ENCODE results near the gene P2RY11. TPM values are rescaled to one million over a fixed set of nuclear protein-coding genes. Genes with fewer than 3 reads are reported as not detected.

Gene P2RY11
- total RNA-seq, 1 experiment from 2014 or later, result 3.5 TPM

- DNase-seq (ENCODE audit: low read depth), result no peak
Measured at GRCh38 chr19:10138879-10139795, 27.6 kb downstream of the P2RY11 start.

GRCh38 chr19:10139952-10140351 is 28.5 kb downstream of the P2RY11 start:
- DNase-seq (ENCODE audit: low read depth), result no peak

- DNase-seq (ENCODE audit: low read depth), result no peak
Measured at GRCh38 chr19:10141479-10141878, 30.0 kb downstream of the P2RY11 start.

GRCh38 chr19:10141973-10142372 is 30.5 kb downstream of the P2RY11 start:
- no peak for DNase-seq (ENCODE audit: low read depth)

GRCh38 chr19:10142701-10143375 is 31.3 kb downstream of the P2RY11 start:
- no peak for DNase-seq (ENCODE audit: low read depth)

- no peak for DNase-seq (ENCODE audit: low read depth)
Measured at GRCh38 chr19:10143681-10144080, 32.2 kb downstream of the P2RY11 start.

- no peak for DNase-seq (ENCODE audit: low read depth)
Measured at GRCh38 chr19:10144361-10144760, 32.9 kb downstream of the P2RY11 start.

- no peak for DNase-seq (ENCODE audit: low read depth)
Measured at GRCh38 chr19:10145031-10145430, 33.5 kb downstream of the P2RY11 start.

GRCh38 chr19:10146142-10146541 is 34.6 kb downstream of the P2RY11 start:
- DNase-seq (ENCODE audit: low read depth), result no peak

- no peak for DNase-seq (ENCODE audit: low read depth)
Measured at GRCh38 chr19:10149427-10149826, 37.9 kb downstream of the P2RY11 start.

- no peak for DNase-seq (ENCODE audit: low read depth)
Measured at GRCh38 chr19:10151521-10151920, 40.0 kb downstream of the P2RY11 start.

- no peak for DNase-seq (ENCODE audit: low read depth)
Measured at GRCh38 chr19:10152100-10152499, 40.6 kb downstream of the P2RY11 start.

- peak; percentile 36 for DNase-seq (ENCODE audit: low read depth)
Measured at GRCh38 chr19:10155839-10156238, 44.3 kb downstream of the P2RY11 start.

GRCh38 chr19:10158071-10158470 is 46.6 kb downstream of the P2RY11 start:
- DNase-seq (ENCODE audit: low read depth), result no peak

- DNase-seq (ENCODE audit: low read depth), result no peak
Measured at GRCh38 chr19:10158485-10158884, 47.0 kb downstream of the P2RY11 start.

GRCh38 chr19:10159610-10160009 is 48.1 kb downstream of the P2RY11 start:
- DNase-seq (ENCODE audit: low read depth), result no peak

GRCh38 chr19:10163536-10163935 is 52.0 kb downstream of the P2RY11 start:
- DNase-seq (ENCODE audit: low read depth), result no peak

Other genes starting within 250 kb of the P2RY11 start
- gene OLFM2, start 175.2 kb upstream of the P2RY11 start, total RNA-seq (2014; rRNA removed), result 0.06 TPM in 1 of 2 replicates, not detected in the other
- 0.58 and 0.80 TPM in 2 replicates for gene COL5A3, start 101.2 kb upstream of the P2RY11 start, total RNA-seq (2014; rRNA removed)
- not detected in 2 replicates for gene RDH8, start 98.2 kb upstream of the P2RY11 start, total RNA-seq (2014; rRNA removed)
- 29.0 and 29.5 TPM in 2 replicates for gene SHFL, start 25.4 kb upstream of the P2RY11 start, total RNA-seq (2014; rRNA removed)
- gene ANGPTL6, start 9.0 kb upstream of the P2RY11 start, total RNA-seq (2014; rRNA removed), result 0.06 and 0.19 TPM in 2 replicates
- gene PPAN, start 5.3 kb upstream of the P2RY11 start, total RNA-seq (2014; rRNA removed), result 37.8 and 41.6 TPM in 2 replicates
- 269 and 297 TPM in 2 replicates for gene EIF3G, start 8.2 kb downstream of the P2RY11 start, total RNA-seq (2014; rRNA removed)
- gene DNMT1, start 83.3 kb downstream of the P2RY11 start, total RNA-seq (2014; rRNA removed), result 125 and 192 TPM in 2 replicates
- gene S1PR2, start 119.6 kb downstream of the P2RY11 start, total RNA-seq (2014; rRNA removed), result 1.4 and 1.8 TPM in 2 replicates
- gene MRPL4, start 140.5 kb downstream of the P2RY11 start, total RNA-seq (2014; rRNA removed), result 98.5 and 101 TPM in 2 replicates
- 1.7 and 2.2 TPM in 2 replicates for gene ICAM1, start 159.4 kb downstream of the P2RY11 start, total RNA-seq (2014; rRNA removed)
- not detected in 2 replicates for gene ICAM4, start 175.3 kb downstream of the P2RY11 start, total RNA-seq (2014; rRNA removed)
- gene ICAM5, start 178.3 kb downstream of the P2RY11 start, total RNA-seq (2014; rRNA removed), result 4.0 and 8.0 TPM in 2 replicates
- 1.9 and 3.4 TPM in 2 replicates for gene ZGLP1, start 198.1 kb downstream of the P2RY11 start, total RNA-seq (2014; rRNA removed)
- gene FDX2, start 204.3 kb downstream of the P2RY11 start, total RNA-seq (2014; rRNA removed), result 61.0 and 64.5 TPM in 2 replicates
- 26.8 and 37.4 TPM in 2 replicates for gene RAVER1, start 221.8 kb downstream of the P2RY11 start, total RNA-seq (2014; rRNA removed)
- 6.7 and 9.0 TPM in 2 replicates for gene ICAM3, start 227.9 kb downstream of the P2RY11 start, total RNA-seq (2014; rRNA removed)

Data from LHCN-M2 (cell line).